Keratinocyte (primary cell): ENCODE data around the gene PRDM10. TPM values are rescaled to one million over a fixed set of nuclear protein-coding genes. Genes with fewer than 3 reads are reported as not detected.

Experiments
- DNase-seq: peaks from one replicate; pipeline ENCODE4 v3.0.0-alpha.2; 2011; ENCODE audit warnings: low read depth, missing footprints, low spot score
- FAIRE-seq: peaks from 2 replicates; lab custom pipeline; 2011; peaks lifted over from hg19 to GRCh38; lab: Jason Lieb, UNC
- H2AFZ ChIP-seq: 2 replicates; pipeline ENCODE4 v1.6.0; 2012; ENCODE audit warnings: low read length, control low read depth, inconsistent platforms; ENCODE audit not compliant: control insufficient read depth
- H3K27ac ChIP-seq: 2 replicates; pipeline ENCODE4 v1.5.1; 2011; ENCODE audit warnings: low read length; ENCODE audit not compliant: control insufficient read depth, insufficient read depth
- H3K27me3 ChIP-seq: 3 replicates; pipeline ENCODE4 v1.6.0; 2011; ENCODE audit warnings: low read length; ENCODE audit not compliant: control insufficient read depth, insufficient read depth; ENCODE audit errors: extremely low read depth
- H3K36me3 ChIP-seq, 2 experiments: 2 replicates in 1 of 2; 3 replicates in 1 of 2; pipeline ENCODE4 v1.5.1; 2011; ENCODE audit warnings: low read length in 2 of 2, mild to moderate bottlenecking in 1 of 2; ENCODE audit not compliant: control insufficient read depth in 2 of 2, insufficient read depth in 2 of 2; ENCODE audit errors: extremely low read depth in 1 of 2
- H3K4me1 ChIP-seq: 3 replicates; pipeline ENCODE4 v1.5.1; 2011; ENCODE audit warnings: low read length; ENCODE audit not compliant: control insufficient read depth, insufficient read depth; ENCODE audit errors: extremely low read depth
- H3K4me2 ChIP-seq: 3 replicates; pipeline ENCODE4 v1.6.0; 2011; ENCODE audit warnings: low read depth, low read length; ENCODE audit not compliant: control insufficient read depth, insufficient read depth; ENCODE audit errors: extremely low read depth
- H3K4me3 ChIP-seq, 3 experiments: fragments of 200-600 bp in 1 of 3; sonication (generic) in 1 of 3; 2 replicates in 2 of 3; 3 replicates in 1 of 3; pipeline ENCODE4 v1.5.1; 2011 to 2016; ENCODE audit warnings: low read length in 3 of 3, mild to moderate bottlenecking in 3 of 3, control low read depth in 2 of 3, inconsistent platforms in 1 of 3, low read depth in 1 of 3, mixed read lengths in 1 of 3, mixed run types in 1 of 3, moderate library complexity in 1 of 3; ENCODE audit not compliant: control insufficient read depth in 2 of 3, insufficient read depth in 2 of 3; ENCODE audit errors: extremely low read depth in 1 of 3
- H3K79me2 ChIP-seq: 2 replicates; pipeline ENCODE4 v1.6.0; 2012; ENCODE audit warnings: low read length; ENCODE audit not compliant: control insufficient read depth, insufficient read depth
- H3K9ac ChIP-seq: 3 replicates; pipeline ENCODE4 v1.6.0; 2011; ENCODE audit warnings: low read length; ENCODE audit not compliant: control insufficient read depth, insufficient read depth; ENCODE audit errors: extremely low read depth
- H3K9me1 ChIP-seq: 3 replicates; pipeline ENCODE4 v1.6.0; 2011; ENCODE audit warnings: low read length; ENCODE audit not compliant: control insufficient read depth, insufficient read depth; ENCODE audit errors: extremely low read depth
- H3K9me3 ChIP-seq: 2 replicates; pipeline ENCODE4 v1.5.1; 2012; ENCODE audit warnings: low read depth, low read length; ENCODE audit not compliant: control insufficient read depth
- H4K20me1 ChIP-seq: 3 replicates; pipeline ENCODE4 v1.6.0; 2011; ENCODE audit warnings: low read length; ENCODE audit not compliant: control insufficient read depth, insufficient read depth; ENCODE audit errors: extremely low read depth
- CTCF ChIP-seq, 3 experiments: IDR thresholded peaks in 1 of 3; conservative IDR thresholded peaks in 1 of 3; optimal IDR thresholded peaks in 1 of 3; 2 replicates in 2 of 3; 3 replicates in 1 of 3; pipeline versions ENCODE3 to v1.5.1; 2011; ENCODE audit warnings: low read length in 3 of 3, mild to moderate bottlenecking in 3 of 3, moderate library complexity in 2 of 3, control low read depth in 1 of 3, inconsistent platforms in 1 of 3; ENCODE audit not compliant: insufficient read depth in 2 of 3; ENCODE audit errors: extremely low read depth in 1 of 3
- EZH2 ChIP-seq: IDR thresholded peaks from one replicate; pipeline ENCODE4 v1.6.1; 2012; ENCODE audit warnings: inconsistent platforms, mild to moderate bottlenecking, low read length, moderate library complexity
- dilution Hi-C: fragments of 300-500 bp; cut with MboI; formaldehyde crosslinking; loops from one replicate; pipeline ENCODE4 v1.7.0; 2020; ENCODE audit warnings: low sequenced_read_pairs; ENCODE audit not compliant: extremely low pct_ligation_motif_present
- polyA plus RNA-seq, 5 experiments: library from polyadenylated mRNA; depleted of rRNA in 3 of 5; stranded (reverse) in 3 of 5; stranded (forward) in 1 of 5; unstranded in 1 of 5; fragments of >200 nt; gene quantifications; 1 replicate in 1 of 5; 2 replicates in 3 of 5; 3 replicates in 1 of 5; pipeline versions ENCODE4 v1.2.1 to v1.2.3, GENCODE V29; 2011 to 2012; ENCODE audit warnings: missing spikeins in 2 of 5, low read depth in 1 of 5, low replicate concordance in 1 of 5

PRDM10 gene
- polyA plus RNA-seq, 1 donor (not counting 4 experiments of a cell fraction or from before 2014, with no cell fraction given): 4.7 TPM

- H3K9ac ChIP-seq: no peak overlapping the region
- no peaks in the 10 kb centered on the region for H3K9me3 ChIP-seq
- H3K9me1 ChIP-seq: no peaks in the 10 kb centered on the region
- no peaks in the 10 kb centered on the region for H3K79me2 ChIP-seq
- H3K4me3 ChIP-seq: no peak overlapping the region
- TF ChIP-seq CTCF (optimal IDR thresholded peaks at IDR 0.05 in 1 of 3, IDR thresholded peaks at IDR 0.05 in 1 of 3, conservative IDR thresholded peaks at IDR 0.05 in 1 of 3; ENCODE audit: extremely low read depth in 1 of 3, insufficient read depth in 2 of 3, low read length in 3 of 3): no peak
- TF ChIP-seq EZH2: no peak
- H3K27me3 ChIP-seq: no peaks in the 10 kb centered on the region
- no peak overlapping the region for H3K27ac ChIP-seq
- dilution Hi-C loops: no loop called here
- H4K20me1 ChIP-seq: no peaks in the 10 kb centered on the region
- DNase-seq (no peak), FAIRE-seq (no peak)
- peaks cover 11 to 17% of the 10 kb centered on the region in 2 experiments for H3K36me3 ChIP-seq
- no peak overlapping the region for H2AFZ ChIP-seq
- H3K4me2 ChIP-seq: no peak overlapping the region
- no peaks in the 10 kb centered on the region for H3K4me1 ChIP-seq
Measured at GRCh38 chr11:129917231-129917630, 85.4 kb downstream of the PRDM10 start.

GRCh38 chr11:129911298-129911697, 91.3 kb downstream of the PRDM10 start:
- Histone ChIP-seq H3K9me1 (no peaks in the 10 kb centered on the region), H3K27ac (no peak overlapping the region), H3K4me3 (no peak overlapping the region), H3K9me3 (no peaks in the 10 kb centered on the region), H3K36me3 (peaks cover 11 to 17% of the 10 kb centered on the region in 2 experiments), H3K79me2 (no peaks in the 10 kb centered on the region), H3K4me2 (no peak overlapping the region), H3K27me3 (no peaks in the 10 kb centered on the region), H2AFZ (no peak overlapping the region), H4K20me1 (no peaks in the 10 kb centered on the region), H3K9ac (no peak overlapping the region), H3K4me1 (no peaks in the 10 kb centered on the region)
- FAIRE-seq (no peak), DNase-seq (no peak)
- TF ChIP-seq CTCF (optimal IDR thresholded peaks at IDR 0.05 in 1 of 3, IDR thresholded peaks at IDR 0.05 in 1 of 3, conservative IDR thresholded peaks at IDR 0.05 in 1 of 3; ENCODE audit: extremely low read depth in 1 of 3, insufficient read depth in 2 of 3, low read length in 3 of 3) (no peak), EZH2 (no peak)
- dilution Hi-C loops: no loop called here
